Measurements from ENCODE around the gene TMEM135.
"Not testable (repeated sequence)": the region's sequence is repeated elsewhere in the genome, so short reads cannot be mapped to it uniquely, and the experiment has no call there.

Gene TMEM135

DNA sequence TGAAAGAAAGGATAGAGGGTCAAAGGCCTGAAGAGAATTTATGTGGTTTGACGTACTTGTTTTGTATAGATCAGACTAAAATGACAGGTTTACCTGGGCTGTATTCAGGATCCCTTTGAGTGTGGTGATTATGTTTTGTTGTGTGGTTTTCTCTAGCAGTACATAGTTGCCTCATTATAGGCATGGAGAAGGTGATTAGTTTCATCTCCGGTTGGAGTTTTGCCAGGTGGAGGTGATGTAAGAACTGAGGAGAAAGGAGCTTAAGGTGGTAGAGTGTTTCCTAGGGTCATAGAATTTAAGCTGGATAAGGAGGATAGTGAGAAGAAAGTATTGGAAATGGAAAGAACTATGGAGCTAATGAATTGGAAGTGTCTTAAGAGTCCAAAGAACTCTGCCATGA, 229.0 kb downstream of the TMEM135 start:
- Histone ChIP-seq H3K9ac (ENCODE audit: low read depth, low read length) (no peak overlapping the region), H3K36me3 (ENCODE audit: insufficient read depth, low read length) (no peaks in the 10 kb centered on the region), H3K4me2 (ENCODE audit: low read length) (no peak overlapping the region), H3K27me3 (ENCODE audit: control insufficient read depth, insufficient read depth, low read length) (no peaks in the 10 kb centered on the region), H3K4me3 (ENCODE audit: low read length) (no peak overlapping the region), H3K4me1 (ENCODE audit: control insufficient read depth, insufficient read depth, low read length) (peaks cover 39% of the 10 kb centered on the region), H3K9me3 (replicated peaks; ENCODE audit: low read length) (no peaks in the 10 kb centered on the region)

DNA sequence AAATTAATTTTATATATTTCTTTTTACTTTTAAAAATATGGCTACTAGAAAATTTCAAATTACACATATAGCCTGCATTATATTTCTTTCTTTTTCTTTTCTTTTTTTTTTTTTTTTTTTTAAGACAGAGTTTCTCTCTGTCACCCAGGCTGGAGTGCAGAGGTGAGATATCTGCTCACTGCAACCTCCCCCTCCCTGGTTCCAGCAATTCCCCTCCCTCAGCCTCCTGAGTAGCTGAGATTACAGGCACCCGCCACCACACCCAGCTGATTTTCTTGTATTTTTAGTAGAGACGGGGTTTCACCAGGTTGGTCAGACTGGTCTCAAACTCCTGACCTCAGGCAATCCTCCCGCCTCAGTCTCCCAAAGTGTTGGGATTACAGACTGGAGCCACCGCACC, 234.2 kb downstream of the TMEM135 start:
- not testable (repeated sequence) for H3K9me3 ChIP-seq (replicated peaks; ENCODE audit: low read length); H3K4me2 ChIP-seq (ENCODE audit: low read length); H3K9ac ChIP-seq (ENCODE audit: low read depth, low read length); H3K27me3 ChIP-seq (ENCODE audit: control insufficient read depth, insufficient read depth, low read length); H3K4me1 ChIP-seq (ENCODE audit: control insufficient read depth, insufficient read depth, low read length); H3K4me3 ChIP-seq (ENCODE audit: low read length); H3K36me3 ChIP-seq (ENCODE audit: insufficient read depth, low read length)

DNA sequence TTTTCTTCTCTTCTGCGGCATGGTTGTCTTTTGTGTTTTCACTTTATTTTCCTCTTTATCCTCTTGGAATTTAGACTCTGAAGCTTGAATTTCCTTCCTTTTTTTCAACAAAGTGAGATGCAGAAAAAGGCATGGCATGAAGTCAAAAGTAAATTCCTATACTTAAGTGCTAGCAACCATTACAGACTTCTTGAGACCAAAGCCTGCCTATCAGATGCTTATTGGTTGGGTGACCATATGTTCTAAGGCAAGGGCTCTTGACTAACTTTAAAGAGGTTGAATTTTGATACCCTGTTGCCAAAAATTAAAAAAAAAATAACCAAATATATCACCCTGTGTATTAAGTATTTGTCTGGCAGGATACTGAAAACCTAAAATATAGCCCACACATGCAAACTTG, 237.4 kb downstream of the TMEM135 start:
- H3K9ac ChIP-seq (ENCODE audit: low read depth, low read length): no peak overlapping the region
- no peaks in the 10 kb centered on the region for H3K36me3 ChIP-seq (ENCODE audit: insufficient read depth, low read length)
- no peaks in the 10 kb centered on the region for H3K27me3 ChIP-seq (ENCODE audit: control insufficient read depth, insufficient read depth, low read length)
- H3K9me3 ChIP-seq (replicated peaks; ENCODE audit: low read length): no peaks in the 10 kb centered on the region
- no peaks in the 10 kb centered on the region for H3K4me1 ChIP-seq (ENCODE audit: control insufficient read depth, insufficient read depth, low read length)
- no peak overlapping the region for H3K4me2 ChIP-seq (ENCODE audit: low read length)
- no peak overlapping the region for H3K4me3 ChIP-seq (ENCODE audit: low read length)

GRCh38 chr11:87280143-87280542, 242.4 kb downstream of the TMEM135 start:
- Histone ChIP-seq H3K27me3 (ENCODE audit: control insufficient read depth, insufficient read depth, low read length) (no peaks in the 10 kb centered on the region), H3K9ac (ENCODE audit: low read depth, low read length) (no peak overlapping the region), H3K4me2 (ENCODE audit: low read length) (no peak overlapping the region), H3K9me3 (replicated peaks; ENCODE audit: low read length) (no peaks in the 10 kb centered on the region), H3K4me3 (ENCODE audit: low read length) (no peak overlapping the region), H3K4me1 (ENCODE audit: control insufficient read depth, insufficient read depth, low read length) (peaks cover 5% of the 10 kb centered on the region), H3K36me3 (ENCODE audit: insufficient read depth, low read length) (no peaks in the 10 kb centered on the region)

DNA sequence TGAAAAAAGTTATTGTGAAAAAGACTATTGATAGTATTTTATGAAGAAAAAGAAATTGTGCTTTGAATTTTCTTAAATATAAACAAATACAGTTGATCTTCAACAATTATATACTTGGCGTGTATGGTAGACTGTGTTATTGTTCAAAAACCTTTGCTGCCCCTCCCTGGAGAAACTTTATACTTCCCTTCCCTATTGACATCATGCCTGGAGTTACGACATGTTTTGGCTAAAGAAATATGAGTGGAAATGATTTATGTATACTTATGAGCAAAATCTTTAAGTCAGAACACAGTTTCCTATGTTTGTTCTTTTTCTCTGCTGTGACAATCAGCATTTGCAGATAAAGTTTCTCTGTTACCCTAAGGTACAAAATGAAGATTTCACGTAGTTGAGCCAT, 243.8 kb downstream of the TMEM135 start:
- Histone ChIP-seq H3K4me2 (ENCODE audit: low read length) (peak overlapping the region; percentile 13), H3K9me3 (replicated peaks; ENCODE audit: low read length) (no peaks in the 10 kb centered on the region), H3K4me1 (ENCODE audit: control insufficient read depth, insufficient read depth, low read length) (peaks cover 5% of the 10 kb centered on the region), H3K36me3 (ENCODE audit: insufficient read depth, low read length) (no peaks in the 10 kb centered on the region), H3K27me3 (ENCODE audit: control insufficient read depth, insufficient read depth, low read length) (no peaks in the 10 kb centered on the region), H3K9ac (ENCODE audit: low read depth, low read length) (no peak overlapping the region), H3K4me3 (ENCODE audit: low read length) (no peak overlapping the region)

- Histone ChIP-seq H3K4me2 (ENCODE audit: low read length) (no peak overlapping the region), H3K9ac (ENCODE audit: low read depth, low read length) (no peak overlapping the region), H3K4me3 (ENCODE audit: low read length) (no peak overlapping the region), H3K9me3 (replicated peaks; ENCODE audit: low read length) (no peaks in the 10 kb centered on the region), H3K4me1 (ENCODE audit: control insufficient read depth, insufficient read depth, low read length) (peaks cover 5% of the 10 kb centered on the region), H3K36me3 (ENCODE audit: insufficient read depth, low read length) (no peaks in the 10 kb centered on the region), H3K27me3 (ENCODE audit: control insufficient read depth, insufficient read depth, low read length) (no peaks in the 10 kb centered on the region)
These were observed 246.6 kb downstream of the TMEM135 start for GRCh38 chr11:87284306-87284705.

DNA sequence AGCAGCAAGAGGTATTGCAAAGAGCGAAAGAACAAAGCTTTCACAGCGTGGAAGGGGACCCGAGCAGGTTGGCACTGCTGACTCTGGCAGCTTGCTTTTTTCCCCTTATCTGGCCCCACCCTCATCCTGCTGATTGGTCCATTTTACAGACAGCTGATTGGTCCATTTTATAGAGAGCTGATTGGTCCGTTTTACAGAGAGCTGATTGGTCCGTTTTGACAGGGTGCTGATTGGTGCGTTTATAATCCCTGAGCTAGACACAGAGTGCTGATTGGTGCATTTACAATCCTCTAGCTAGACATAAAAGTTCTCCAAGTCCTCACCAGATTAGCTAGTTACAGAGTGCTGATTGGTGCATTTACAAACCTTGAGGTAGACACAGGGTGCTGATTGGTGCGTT, 247.9 kb downstream of the TMEM135 start:
- H3K9ac ChIP-seq (ENCODE audit: low read depth, low read length); H3K4me2 ChIP-seq (ENCODE audit: low read length); H3K4me3 ChIP-seq (ENCODE audit: low read length); H3K4me1 ChIP-seq (ENCODE audit: control insufficient read depth, insufficient read depth, low read length); H3K9me3 ChIP-seq (replicated peaks; ENCODE audit: low read length); H3K27me3 ChIP-seq (ENCODE audit: control insufficient read depth, insufficient read depth, low read length); H3K36me3 ChIP-seq (ENCODE audit: insufficient read depth, low read length): not testable (repeated sequence)

- Histone ChIP-seq H3K36me3 (ENCODE audit: insufficient read depth, low read length) (no peaks in the 10 kb centered on the region), H3K4me2 (ENCODE audit: low read length) (no peak overlapping the region), H3K9ac (ENCODE audit: low read depth, low read length) (no peak overlapping the region), H3K9me3 (replicated peaks; ENCODE audit: low read length) (no peaks in the 10 kb centered on the region), H3K27me3 (ENCODE audit: control insufficient read depth, insufficient read depth, low read length) (no peaks in the 10 kb centered on the region), H3K4me3 (ENCODE audit: low read length) (no peak overlapping the region), H3K4me1 (ENCODE audit: control insufficient read depth, insufficient read depth, low read length) (peaks cover 5% of the 10 kb centered on the region)
These were observed 248.6 kb downstream of the TMEM135 start for GRCh38 chr11:87286338-87286737.

DNA sequence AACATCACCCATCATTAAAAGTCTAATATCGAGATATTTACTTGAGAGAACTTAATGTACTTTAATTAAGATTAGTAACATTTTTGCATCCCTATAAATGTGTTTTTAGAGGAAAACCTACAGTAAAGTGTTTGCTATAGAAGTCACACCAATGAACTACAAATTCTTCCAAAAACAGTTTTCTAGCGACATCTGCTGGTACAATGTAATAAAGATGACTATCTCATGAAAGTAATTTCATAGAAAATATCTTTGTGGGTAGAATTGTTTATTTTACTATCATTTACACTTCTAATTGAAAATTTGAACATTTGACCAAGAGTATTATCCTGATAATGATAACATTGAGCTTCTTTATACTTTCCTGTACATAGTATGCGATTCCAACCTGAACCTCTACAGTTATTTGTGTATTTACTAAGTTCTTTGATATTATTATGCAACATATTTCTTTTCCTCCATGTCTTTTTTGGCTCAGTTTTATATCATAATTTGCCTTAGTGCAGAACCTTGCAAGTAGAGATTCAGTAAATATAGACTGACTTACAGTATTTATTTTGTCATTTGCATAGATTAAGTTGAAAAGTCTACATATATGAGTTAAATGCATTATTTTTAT, 252.7 kb downstream of the TMEM135 start:
- H3K27me3 ChIP-seq (ENCODE audit: control insufficient read depth, insufficient read depth, low read length): no peaks in the 10 kb centered on the region
- H3K36me3 ChIP-seq (ENCODE audit: insufficient read depth, low read length): no peaks in the 10 kb centered on the region
- no peak overlapping the region for H3K4me2 ChIP-seq (ENCODE audit: low read length)
- no peak overlapping the region for H3K9ac ChIP-seq (ENCODE audit: low read depth, low read length)
- H3K9me3 ChIP-seq (replicated peaks; ENCODE audit: low read length): no peaks in the 10 kb centered on the region
- no peaks in the 10 kb centered on the region for H3K4me1 ChIP-seq (ENCODE audit: control insufficient read depth, insufficient read depth, low read length)
- H3K4me3 ChIP-seq (ENCODE audit: low read length): no peak overlapping the region

DNA sequence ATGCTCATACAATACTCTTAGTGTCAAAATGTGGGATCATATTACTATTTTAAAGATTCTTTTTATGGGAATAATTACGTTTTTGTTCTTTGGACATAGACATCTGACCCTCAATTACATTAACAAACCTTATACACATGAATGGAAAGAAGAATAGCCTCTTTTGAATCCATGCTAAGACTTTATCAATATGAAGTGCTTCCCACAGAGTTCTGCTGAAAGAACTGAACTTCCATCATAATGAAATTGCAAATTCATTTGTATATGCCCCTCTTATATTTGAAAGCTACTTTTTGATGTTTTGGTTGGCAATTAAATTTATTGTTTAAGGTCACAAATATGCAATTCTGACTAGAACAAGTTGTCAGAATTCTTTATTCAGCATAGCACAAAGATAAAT, 254.9 kb downstream of the TMEM135 start:
- no peak overlapping the region for H3K9ac ChIP-seq (ENCODE audit: low read depth, low read length)
- H3K4me3 ChIP-seq (ENCODE audit: low read length): no peak overlapping the region
- H3K36me3 ChIP-seq (ENCODE audit: insufficient read depth, low read length): no peaks in the 10 kb centered on the region
- no peaks in the 10 kb centered on the region for H3K9me3 ChIP-seq (replicated peaks; ENCODE audit: low read length)
- no peaks in the 10 kb centered on the region for H3K4me1 ChIP-seq (ENCODE audit: control insufficient read depth, insufficient read depth, low read length)
- no peaks in the 10 kb centered on the region for H3K27me3 ChIP-seq (ENCODE audit: control insufficient read depth, insufficient read depth, low read length)
- H3K4me2 ChIP-seq (ENCODE audit: low read length): no peak overlapping the region

DNA sequence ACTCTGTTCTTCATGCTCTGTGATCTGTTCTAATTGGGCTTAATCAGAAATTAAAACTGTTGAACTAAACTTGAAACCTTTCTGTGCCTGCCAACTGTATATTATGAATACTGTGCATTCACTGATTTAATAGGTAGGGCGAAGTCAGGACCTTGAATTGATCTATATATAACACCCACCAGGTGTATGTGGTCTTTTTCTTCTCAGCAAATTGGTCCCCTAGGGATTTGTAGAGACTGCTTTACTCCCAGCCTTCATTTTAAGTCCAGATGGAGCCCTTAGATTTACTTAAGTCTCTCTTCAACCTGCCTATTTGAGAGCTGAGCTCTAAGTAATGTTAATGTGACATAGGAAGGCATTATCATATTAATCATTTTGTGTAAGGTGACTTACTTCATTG, 257.5 kb downstream of the TMEM135 start:
- Histone ChIP-seq H3K9ac (ENCODE audit: low read depth, low read length) (no peak overlapping the region), H3K4me3 (ENCODE audit: low read length) (no peak overlapping the region), H3K4me1 (ENCODE audit: control insufficient read depth, insufficient read depth, low read length) (no peaks in the 10 kb centered on the region), H3K9me3 (replicated peaks; ENCODE audit: low read length) (no peaks in the 10 kb centered on the region), H3K27me3 (ENCODE audit: control insufficient read depth, insufficient read depth, low read length) (no peaks in the 10 kb centered on the region), H3K36me3 (ENCODE audit: insufficient read depth, low read length) (no peaks in the 10 kb centered on the region), H3K4me2 (ENCODE audit: low read length) (no peak overlapping the region)

GRCh38 chr11:87296627-87297026, 258.9 kb downstream of the TMEM135 start:
- Histone ChIP-seq H3K36me3 (ENCODE audit: insufficient read depth, low read length) (no peaks in the 10 kb centered on the region), H3K4me2 (ENCODE audit: low read length) (no peak overlapping the region), H3K4me1 (ENCODE audit: control insufficient read depth, insufficient read depth, low read length) (no peaks in the 10 kb centered on the region), H3K9ac (ENCODE audit: low read depth, low read length) (no peak overlapping the region), H3K4me3 (ENCODE audit: low read length) (no peak overlapping the region), H3K9me3 (replicated peaks; ENCODE audit: low read length) (no peaks in the 10 kb centered on the region), H3K27me3 (ENCODE audit: control insufficient read depth, insufficient read depth, low read length) (no peaks in the 10 kb centered on the region)
